ENCODE results near the gene WDFY4.

WDFY4 gene

GRCh38 chr10:48903151-48903550, 218.5 kb downstream of the WDFY4 start:
- no peak overlapping the region for H3K27ac ChIP-seq
- TF ChIP-seq CTCF (conservative IDR thresholded peaks at IDR 0.05) = no peak
- TF ChIP-seq ZFX (IDR thresholded peaks at IDR 0.05) = no peak

- TF ChIP-seq CTCF (conservative IDR thresholded peaks at IDR 0.05) = no peak
- H3K27ac ChIP-seq = no peak overlapping the region
Observed at GRCh38 chr10:48904861-48905260, 220.2 kb downstream of the WDFY4 start.

- TF ChIP-seq CTCF (conservative IDR thresholded peaks at IDR 0.05) (no peak), ZFX (IDR thresholded peaks at IDR 0.05) (no peak)
- H3K27ac ChIP-seq = no peak overlapping the region
Observed at GRCh38 chr10:48905311-48905710, 220.6 kb downstream of the WDFY4 start.

- TF ChIP-seq ZFX (IDR thresholded peaks at IDR 0.05) (no peak), CTCF (conservative IDR thresholded peaks at IDR 0.05) (no peak)
- no peak overlapping the region for H3K27ac ChIP-seq
Observed at GRCh38 chr10:48906841-48907240, 222.2 kb downstream of the WDFY4 start.

- TF ChIP-seq CTCF (conservative IDR thresholded peaks at IDR 0.05) (no peak), ZFX (IDR thresholded peaks at IDR 0.05) (no peak)
- no peak overlapping the region for H3K27ac ChIP-seq
Observed at GRCh38 chr10:48907730-48908129, 223.1 kb downstream of the WDFY4 start.

- TF ChIP-seq CTCF (conservative IDR thresholded peaks at IDR 0.05) (no peak), ZFX (IDR thresholded peaks at IDR 0.05) (no peak)
- H3K27ac ChIP-seq = no peak overlapping the region
Observed at GRCh38 chr10:48910548-48910947, 225.9 kb downstream of the WDFY4 start.

GRCh38 chr10:48913674-48914073, 229.0 kb downstream of the WDFY4 start:
- TF ChIP-seq CTCF (conservative IDR thresholded peaks at IDR 0.05) = no peak
- no peak for TF ChIP-seq ZFX (IDR thresholded peaks at IDR 0.05)
- H3K27ac ChIP-seq = no peak overlapping the region

Measured in C4-2B (cell line).